A204.1 (cell line): Measurements from ENCODE around the gene TSSK2.

Experiments used
- FAIRE-seq: peaks from 2 replicates; lab custom pipeline; 2012; peaks lifted over from hg19 to GRCh38; lab: Jason Lieb, UNC

TSSK2 gene

DNA sequence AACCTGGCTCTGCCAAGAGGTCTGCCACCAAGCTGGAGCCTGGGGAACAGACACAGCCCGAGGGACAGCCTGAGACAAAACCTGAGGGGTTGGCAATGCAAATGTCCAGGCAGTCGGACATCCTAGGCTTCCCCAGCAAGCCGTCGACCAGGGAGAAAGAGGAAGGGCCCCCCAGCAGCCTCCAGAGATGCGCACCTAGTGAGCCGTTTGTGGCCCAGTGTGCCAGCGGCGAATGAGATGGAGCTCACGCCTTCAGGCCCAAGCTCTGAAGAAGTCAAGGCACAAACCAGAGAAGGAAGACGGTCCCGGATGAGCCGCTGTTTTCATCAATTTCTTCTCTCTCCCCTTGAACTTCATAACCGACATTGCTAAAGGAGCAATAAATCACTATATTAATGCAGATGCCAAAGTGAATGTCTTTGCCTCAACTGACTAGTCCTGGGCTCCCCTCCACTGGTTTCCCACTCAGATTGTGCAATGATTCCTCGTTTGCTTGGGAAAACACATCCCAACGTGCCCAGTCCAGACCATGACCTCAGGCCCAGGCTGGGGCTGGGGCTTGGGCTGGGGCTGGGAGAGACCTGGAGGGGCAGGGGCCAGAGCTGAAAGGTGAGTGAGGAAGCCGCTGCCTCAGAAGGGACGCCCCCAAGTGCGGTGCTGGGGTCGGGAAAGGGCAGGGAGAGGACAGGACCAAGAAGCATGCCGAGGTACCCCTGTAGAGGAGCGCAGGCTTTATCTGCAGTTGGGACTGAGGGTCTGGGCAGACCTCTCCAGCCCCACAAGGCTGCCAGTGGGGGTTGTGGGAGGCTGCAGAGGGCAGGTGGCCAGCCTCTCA, 5.4 kb upstream of the TSSK2 start:
- FAIRE-seq = no peak

DNA sequence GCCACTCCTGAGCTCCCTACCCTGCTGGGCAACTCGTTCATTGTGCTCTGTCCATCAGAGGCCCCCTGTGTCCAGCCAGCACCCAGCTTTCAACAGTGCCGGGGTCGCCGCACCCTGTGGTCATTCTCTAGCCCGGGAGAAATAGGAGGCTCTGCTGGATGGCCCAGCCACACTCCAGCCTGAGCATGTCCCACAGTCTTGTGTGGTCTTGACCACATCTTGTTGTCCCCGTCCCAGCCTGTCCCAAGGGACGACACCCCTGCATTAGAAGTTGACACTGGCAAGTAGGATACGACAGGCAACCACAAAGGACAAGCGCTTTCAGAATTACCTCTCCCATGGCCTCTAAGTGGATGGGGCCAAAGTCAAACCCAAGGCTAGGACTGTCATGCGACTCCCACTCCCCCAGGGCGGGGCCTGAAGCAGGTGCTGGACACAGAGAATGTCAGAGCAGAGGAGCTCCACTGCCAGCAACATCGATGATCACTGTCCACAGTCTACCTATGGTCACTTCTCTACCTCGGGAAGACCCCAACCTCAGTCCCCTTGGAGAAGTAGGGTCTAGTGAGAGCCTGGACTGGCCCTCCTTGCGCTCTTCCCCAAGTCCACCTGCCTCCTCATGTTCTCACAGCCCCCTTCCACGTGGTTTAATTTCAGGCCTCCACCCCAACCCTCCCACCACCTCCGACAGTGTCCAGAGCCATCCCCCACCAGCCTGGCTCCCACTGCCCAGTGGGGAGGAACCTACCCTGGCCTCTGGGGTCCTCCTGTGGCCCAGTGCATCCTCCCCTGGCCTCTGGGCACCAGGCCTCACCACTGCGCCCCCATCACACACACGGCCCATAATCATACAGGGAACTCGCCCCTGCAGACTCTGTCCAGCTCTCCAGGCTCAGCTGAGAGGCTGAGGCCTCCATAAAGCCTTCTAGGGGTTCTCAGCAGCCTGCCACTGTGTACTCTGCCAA, 4.5 kb upstream of the TSSK2 start:
- no peak for FAIRE-seq

GRCh38 chr22:19127329-19128008, 3.6 kb upstream of the TSSK2 start:
- FAIRE-seq = no peak

DNA sequence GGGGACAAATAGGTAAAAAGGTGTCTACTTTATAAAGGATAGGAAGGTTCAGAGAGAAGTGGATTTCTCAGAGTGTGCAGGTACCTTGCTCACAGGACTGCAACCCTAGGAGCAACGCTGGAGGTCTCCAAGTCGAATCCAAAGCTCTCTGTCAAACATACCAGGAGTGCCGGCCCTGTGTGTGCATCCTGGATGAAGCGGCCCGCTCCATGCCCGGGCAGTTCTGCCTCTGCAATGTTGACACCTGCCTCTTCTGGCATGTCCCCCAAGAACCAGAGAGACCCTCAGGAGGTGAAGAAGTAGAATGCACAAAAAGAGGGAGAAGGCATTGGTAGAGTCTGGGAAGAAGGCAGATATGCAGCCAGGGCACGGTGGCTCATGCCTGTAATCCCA, 3.1 kb upstream of the TSSK2 start:
- no peak for FAIRE-seq

DNA sequence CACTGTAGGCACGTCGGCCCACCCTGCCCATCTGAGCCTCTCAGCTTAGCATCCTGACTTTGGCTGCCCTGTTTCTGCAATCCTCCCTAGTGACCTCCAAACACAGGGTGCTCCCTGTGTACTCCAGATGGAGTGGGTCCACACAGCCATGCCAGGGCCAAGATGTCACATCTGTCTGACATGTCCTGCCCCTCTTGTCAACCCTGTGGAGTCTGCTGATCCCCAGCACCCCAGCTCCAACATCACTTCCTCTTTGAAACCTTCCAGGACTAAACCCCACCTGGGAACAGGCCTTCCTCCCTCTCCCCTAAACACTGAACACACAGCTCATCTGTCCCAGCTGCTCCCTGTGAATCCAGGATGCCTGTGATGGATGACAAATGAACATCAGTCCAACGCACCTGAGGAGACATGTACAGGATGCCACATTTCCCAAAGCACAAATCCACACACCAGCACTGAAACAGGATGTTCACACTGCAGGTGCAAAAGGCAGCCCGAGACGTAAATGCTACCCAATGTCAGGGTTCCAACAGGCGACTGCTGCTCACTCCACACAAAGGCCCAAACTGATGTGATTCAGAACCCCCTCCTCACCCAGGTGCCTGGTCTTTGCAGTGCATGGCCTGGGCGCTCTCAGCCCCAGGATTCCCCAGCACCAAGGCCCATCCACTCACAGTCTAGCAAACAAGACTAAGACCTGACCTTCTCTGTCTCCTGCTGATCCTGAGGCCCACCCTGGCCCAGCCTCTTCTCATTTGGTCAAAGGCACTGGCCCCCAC, 2.0 kb upstream of the TSSK2 start:
- no peak for FAIRE-seq

DNA sequence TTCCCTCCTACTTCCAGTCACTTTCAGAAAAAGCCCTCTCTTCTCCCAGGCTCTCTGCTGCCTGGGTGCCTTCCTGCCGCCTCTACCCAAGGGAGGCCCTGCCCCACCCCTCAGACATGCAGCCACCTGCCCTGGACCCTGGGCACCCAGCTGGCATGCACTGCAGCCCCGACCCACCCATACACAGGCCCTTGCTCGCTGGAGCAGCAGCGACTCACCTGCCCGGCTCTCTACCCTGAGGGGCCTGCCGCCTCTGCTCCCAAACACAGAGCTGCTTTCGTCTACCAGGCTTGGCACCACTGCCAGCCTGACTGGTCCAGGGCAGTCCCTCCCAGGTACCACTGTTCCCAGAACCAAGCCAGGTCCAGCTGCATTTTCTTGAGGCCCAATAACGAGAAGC, 1.2 kb upstream of the TSSK2 start:
- FAIRE-seq = no peak

DNA sequence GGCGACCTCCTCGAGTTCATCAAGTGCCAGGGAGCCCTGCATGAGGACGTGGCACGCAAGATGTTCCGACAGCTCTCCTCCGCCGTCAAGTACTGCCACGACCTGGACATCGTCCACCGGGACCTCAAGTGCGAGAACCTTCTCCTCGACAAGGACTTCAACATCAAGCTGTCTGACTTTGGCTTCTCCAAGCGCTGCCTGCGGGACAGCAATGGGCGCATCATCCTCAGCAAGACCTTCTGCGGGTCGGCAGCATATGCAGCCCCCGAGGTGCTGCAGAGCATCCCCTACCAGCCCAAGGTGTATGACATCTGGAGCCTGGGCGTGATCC, 542 bp downstream of the TSSK2 start:
- no peak for FAIRE-seq

DNA sequence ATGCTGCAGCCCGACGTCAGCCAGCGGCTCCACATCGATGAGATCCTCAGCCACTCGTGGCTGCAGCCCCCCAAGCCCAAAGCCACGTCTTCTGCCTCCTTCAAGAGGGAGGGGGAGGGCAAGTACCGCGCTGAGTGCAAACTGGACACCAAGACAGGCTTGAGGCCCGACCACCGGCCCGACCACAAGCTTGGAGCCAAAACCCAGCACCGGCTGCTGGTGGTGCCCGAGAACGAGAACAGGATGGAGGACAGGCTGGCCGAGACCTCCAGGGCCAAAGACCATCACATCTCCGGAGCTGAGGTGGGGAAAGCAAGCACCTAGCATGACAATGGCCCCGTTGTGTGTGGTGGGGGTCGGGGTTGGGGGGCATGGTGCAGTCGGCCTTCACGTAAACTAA, 1.0 kb downstream of the TSSK2 start:
- no peak for FAIRE-seq

GRCh38 chr22:19132693-19133400, 1.7 kb downstream of the TSSK2 start:
- no peak for FAIRE-seq

GRCh38 chr22:19133561-19133960, 2.5 kb downstream of the TSSK2 start:
- FAIRE-seq = no peak

DNA sequence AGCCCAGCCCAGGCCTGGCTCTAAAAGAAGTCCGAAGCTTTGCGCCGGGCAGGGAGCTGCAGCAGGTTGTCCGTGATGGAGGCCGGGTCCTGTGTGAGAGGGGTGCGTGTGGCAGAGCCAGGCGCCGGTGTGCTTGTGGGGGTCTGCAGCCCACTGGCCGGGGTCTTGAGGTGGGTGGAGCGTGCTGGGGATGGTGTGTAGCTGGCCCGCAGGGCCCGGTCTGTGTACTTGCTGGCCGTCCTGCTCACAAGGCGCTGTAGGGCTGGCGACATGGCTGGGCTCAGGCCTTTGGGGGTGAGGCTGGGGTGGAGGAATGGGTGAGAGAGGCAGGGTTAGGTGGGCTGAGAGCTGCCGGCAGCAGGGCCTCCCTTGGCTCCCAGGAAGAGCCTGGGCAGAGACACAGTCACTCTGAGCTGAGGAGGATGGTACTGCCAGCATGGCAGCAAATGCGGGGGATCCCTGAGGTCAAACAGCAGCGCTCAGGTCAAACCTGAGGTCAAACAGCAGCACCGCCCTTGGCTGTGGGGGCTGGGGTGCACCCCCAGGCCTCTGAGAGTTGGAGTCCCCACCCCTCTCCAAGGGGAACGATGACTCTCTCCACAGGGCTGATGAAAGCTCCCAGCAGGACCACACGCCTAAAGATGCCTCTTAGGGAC, 3.2 kb downstream of the TSSK2 start:
- FAIRE-seq = no peak

DNA sequence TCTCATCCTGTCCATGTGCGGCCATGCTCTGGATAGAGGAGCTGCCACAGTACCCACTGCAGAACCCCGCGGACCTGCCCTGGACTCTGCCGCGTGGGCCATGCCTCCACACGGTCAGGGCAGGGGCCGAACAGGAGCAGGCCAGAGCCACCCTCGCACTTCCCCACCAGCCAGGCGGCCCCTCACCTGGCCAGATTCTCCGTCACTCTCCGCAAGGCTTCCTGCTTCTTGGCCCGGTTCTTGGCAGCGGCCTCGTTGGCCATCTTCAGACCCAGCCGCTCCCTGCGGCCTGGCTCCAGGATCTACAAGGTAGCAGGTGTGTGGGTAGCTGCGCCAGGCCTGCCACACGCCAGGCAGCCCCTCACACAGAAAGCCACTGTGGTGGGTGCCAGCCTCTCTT, 3.8 kb downstream of the TSSK2 start:
- no peak for FAIRE-seq

- FAIRE-seq = no peak
Observed at GRCh38 chr22:19136915-19137314, 5.8 kb downstream of the TSSK2 start.

DNA sequence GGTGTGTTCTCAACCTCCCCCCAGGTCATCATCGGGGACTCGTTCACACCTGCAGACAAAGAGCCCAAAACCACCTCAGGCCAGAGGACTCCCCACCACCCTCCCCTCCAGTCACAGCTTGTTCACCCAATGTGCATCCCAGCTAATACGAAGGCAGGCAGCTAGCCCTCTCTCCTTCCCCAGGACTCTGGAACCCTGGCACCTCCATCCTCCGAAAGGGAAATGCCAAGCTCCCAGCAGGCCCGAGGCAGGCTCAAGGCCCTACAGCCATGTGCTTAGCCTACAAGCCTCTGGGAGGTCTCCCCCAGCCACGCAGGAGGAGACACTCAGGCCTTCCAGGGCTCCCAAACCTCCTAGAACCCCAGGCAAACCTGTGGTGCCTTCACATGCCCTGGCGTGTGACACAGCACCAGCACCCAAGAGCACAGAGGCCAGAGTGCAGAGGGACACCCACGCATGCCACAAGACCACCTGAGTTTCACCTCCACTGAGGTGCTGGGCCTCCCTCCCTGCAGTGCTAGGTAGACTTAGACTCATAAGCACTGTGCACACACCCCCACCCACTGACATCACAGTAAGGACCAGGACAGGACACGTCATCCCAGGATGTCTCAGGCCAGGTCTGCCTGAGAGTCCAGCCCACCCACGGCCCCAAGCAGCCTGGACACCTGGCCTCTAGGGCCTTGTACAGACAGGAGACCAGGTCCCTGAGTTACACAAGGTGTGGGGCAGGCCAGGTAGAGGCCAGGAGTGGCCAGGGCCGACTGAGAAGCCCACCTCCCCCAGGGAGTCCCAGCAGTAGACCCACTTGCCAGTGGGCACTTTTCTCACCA, 6.5 kb downstream of the TSSK2 start:
- FAIRE-seq = no peak

DNA sequence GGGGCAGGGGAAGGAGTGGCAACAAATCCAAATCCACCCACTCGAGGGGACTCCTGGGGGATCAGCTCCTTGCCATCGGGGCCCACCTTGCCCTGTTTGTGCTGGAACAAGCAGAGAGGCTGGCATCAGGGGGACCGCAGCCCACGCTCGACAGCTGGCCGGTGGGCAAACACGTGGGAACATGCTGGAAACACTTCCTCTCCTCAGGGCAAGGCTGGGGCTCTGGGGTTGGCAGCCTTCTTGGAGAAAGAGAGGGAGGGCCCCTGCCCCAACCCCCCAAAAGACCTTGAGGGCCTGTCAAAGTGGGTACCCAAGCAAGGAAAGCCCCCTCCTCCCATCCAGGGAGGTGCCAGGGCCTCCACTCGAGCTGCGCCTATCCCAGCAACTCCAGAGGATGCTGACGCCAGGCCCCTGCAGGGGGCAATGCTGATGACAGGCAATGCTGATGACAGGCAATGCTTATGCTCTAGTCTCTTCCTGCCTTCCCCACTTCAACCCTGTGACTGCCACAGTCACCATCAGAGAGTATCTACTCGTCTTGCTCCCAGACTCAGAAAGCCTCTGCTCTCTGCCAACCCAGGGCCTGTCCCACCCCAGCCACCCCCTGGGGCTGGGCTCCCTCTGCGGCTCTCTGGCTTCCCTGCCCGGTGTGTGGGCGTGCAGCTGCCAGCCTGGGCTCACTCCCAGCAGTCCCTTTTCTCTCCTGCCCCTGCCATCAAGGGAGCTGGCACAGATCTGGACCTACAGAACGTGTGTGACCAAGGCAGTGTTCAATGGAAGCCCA, 7.3 kb downstream of the TSSK2 start:
- no peak for FAIRE-seq

DNA sequence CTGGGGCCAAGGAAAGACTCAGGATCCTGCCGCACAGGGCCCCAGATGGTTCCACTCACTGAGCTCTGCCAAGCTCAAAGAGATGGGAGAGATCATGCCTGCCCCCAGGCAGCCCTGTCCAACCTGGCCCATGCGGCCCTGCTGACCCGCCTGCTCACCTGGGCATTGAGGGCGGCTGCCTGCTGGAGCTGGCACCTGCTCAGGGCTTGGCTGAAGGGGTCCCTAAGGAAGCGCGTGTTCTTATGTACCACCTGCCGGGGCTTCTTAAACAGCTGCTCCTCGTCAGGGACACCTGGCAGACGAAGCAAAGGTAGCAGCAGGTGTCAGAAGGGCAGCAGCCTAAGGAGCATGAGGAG, 7.9 kb downstream of the TSSK2 start:
- FAIRE-seq = no peak

DNA sequence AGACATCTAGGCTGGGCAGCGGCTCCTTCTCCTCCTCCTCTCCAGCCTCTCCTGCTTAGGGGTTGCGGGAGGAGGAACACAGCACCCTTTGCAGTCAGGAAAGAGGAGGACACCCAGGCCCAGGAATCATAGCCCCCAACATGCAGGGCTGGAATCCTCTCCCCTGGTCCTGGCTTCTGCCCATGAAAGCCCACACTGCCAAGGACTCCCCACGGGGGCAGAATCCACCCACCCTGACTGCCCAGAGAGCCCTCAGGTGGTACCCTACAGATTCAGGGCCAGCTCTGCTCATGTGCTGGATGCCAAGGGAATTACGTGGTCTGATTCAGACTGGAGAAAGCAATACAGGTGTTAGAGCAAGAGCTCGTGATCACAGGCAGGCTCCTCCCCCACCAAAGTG, 8.9 kb downstream of the TSSK2 start:
- no peak for FAIRE-seq

- no peak for FAIRE-seq
Observed at GRCh38 chr22:19142394-19142793, 11.3 kb downstream of the TSSK2 start.

GRCh38 chr22:19143212-19143611, 12.1 kb downstream of the TSSK2 start:
- FAIRE-seq = no peak
